Activated CD8-positive, alpha-beta T cell treated with anti-CD3 and anti-CD28 coated beads, Interleukin-2, amount 10 ng/mL, durations not matched to agents 7 days and 5 days (primary cell): ENCODE data around the gene TAF4. TPM values are rescaled to one million over a fixed set of nuclear protein-coding genes. Genes with fewer than 3 reads are reported as not detected.

Source experiments
- ATAC-seq: fragments of 150-1000 bp; cut with Tn5 transposase; one replicate; pipeline ENCODE4 v1.10.0; 2021; ENCODE audit warnings: moderate library complexity
- CTCF ChIA-PET: fragments of 350-600 bp; sonication (Branson Sonifier 250); formaldehyde crosslinking; loops from one replicate; lab custom pipeline; 2021; ENCODE audit warnings: antibody characterized with exemption; lab: Charles Lee
- POLR2A ChIA-PET: fragments of 350-600 bp; sonication (Branson Sonifier 250); formaldehyde crosslinking; loops from one replicate; lab custom pipeline; 2021; ENCODE audit warnings: antibody characterized with exemption; lab: Charles Lee
- DNase-seq: peaks from one replicate; pipeline ENCODE4 v3.0.0-alpha.2; 2020
- H3K27ac Mint-ChIP-seq: one replicate; pipeline ENCODE4 v1.8.0; 2021; ENCODE audit warnings: mild to moderate bottlenecking, mixed read lengths
- H3K27me3 Mint-ChIP-seq: one replicate; pipeline ENCODE4 v1.8.0; 2021; ENCODE audit warnings: low read depth, mixed read lengths
- H3K36me3 Mint-ChIP-seq: one replicate; pipeline ENCODE4 v1.8.0; 2021; ENCODE audit warnings: low read depth, mixed read lengths
- H3K4me1 Mint-ChIP-seq: one replicate; pipeline ENCODE4 v1.8.0; 2021; ENCODE audit warnings: low read depth, mixed read lengths
- H3K4me3 Mint-ChIP-seq: one replicate; pipeline ENCODE4 v1.8.0; 2021; ENCODE audit warnings: mild to moderate bottlenecking, mixed read lengths
- H3K9me3 Mint-ChIP-seq: one replicate; pipeline ENCODE4 v1.8.0; 2022; ENCODE audit warnings: mixed read lengths; ENCODE audit not compliant: insufficient read depth
- total RNA-seq, 2 experiments: library from RNA; stranded (reverse); gene quantifications; one replicate each; pipeline ENCODE4 v1.2.3, GENCODE V29; 2021

The TAF4 gene
- total RNA-seq, 2 experiments from 2014 or later = 24.0 to 24.1 TPM

DNA sequence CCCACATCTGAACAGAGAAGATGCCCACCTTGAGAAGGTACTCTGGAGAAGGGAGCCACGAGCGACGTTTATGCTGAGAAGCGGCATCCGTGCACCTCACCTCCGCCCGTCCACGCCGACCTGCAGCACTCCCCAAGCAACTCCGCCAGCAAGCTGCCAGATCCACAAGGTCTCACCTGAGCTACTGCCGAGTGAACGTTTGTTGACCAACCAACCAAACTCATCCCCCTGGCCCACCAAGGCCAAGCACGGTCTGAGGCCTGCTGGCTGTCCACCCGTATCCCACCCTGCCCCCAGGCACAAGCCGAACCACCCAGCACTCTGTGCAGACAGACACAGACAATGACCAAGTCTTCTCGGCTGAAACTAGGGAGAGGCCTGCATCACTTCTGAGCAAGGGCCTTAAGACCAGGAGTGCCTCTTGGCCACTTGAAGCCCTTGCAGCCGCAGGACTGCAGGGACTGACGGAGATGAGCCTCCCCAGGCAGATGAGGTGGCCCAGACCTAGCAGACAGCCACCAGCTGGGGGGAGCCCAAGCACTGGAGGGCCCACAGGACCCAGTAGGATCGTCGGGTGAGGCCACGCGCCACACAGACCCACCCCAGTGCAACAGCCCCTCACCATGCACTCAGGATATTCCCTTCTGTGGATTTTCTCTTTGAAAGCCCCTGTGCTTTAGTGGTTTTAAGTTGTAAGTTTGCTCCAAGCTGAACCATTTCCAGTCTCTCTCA, 12.1 kb downstream of the TAF4 start:
- CTCF ChIA-PET = no interaction called here
- peaks cover 20% of the 10 kb centered on the region for H3K4me1 Mint-ChIP-seq

DNA sequence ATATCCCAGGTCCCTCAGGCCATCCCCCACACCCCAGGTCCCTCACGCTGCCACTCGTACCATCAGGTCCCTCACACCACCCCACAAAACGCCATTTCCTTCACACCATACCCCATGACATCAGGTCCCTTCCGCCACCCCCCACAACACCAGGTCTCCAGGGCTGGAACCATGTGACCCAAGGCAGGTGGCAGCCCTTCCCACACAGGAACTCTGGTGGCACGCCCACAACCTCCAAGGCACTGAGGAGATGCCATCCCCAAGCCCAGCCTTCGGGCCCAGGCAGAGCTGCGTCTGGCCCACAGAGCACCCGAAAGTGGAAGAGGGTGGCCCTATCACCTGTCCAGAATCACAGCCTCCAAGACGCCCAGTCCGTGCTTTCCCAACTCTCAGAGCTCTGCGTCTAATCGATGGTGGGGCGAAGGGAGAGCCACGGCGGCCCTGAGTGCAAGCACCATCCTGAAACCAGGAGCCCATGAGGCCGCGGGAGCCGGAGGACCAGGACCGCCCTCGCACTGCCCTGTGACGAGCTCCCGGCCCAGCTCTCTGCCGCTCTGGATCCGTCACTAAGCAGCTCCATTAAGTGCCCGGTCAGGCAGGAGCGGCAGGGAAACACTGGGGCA, 12.7 kb downstream of the TAF4 start:
- H3K36me3 Mint-ChIP-seq = peaks cover 2% of the 10 kb centered on the region
- H3K27me3 Mint-ChIP-seq = no peaks in the 10 kb centered on the region
- DNase-seq (no peak), ATAC-seq (no peak)
- POLR2A ChIA-PET = no interaction called here
- CTCF ChIA-PET = no interaction called here
- no peaks in the 10 kb centered on the region for H3K9me3 Mint-ChIP-seq
- H3K4me1 Mint-ChIP-seq = peaks cover 20% of the 10 kb centered on the region
- H3K4me3 Mint-ChIP-seq = no peak overlapping the region
- no peak overlapping the region for H3K27ac Mint-ChIP-seq

More for the DNA sequence above, 12.1 kb downstream of the TAF4 start:
- POLR2A ChIA-PET = no interaction called here
- Mint-ChIP-seq H3K27ac (no peak overlapping the region), H3K36me3 (peaks cover 2% of the 10 kb centered on the region), H3K27me3 (no peaks in the 10 kb centered on the region), H3K9me3 (no peaks in the 10 kb centered on the region), H3K4me3 (no peak overlapping the region)
- no peak for DNase-seq
- no peak for ATAC-seq

DNA sequence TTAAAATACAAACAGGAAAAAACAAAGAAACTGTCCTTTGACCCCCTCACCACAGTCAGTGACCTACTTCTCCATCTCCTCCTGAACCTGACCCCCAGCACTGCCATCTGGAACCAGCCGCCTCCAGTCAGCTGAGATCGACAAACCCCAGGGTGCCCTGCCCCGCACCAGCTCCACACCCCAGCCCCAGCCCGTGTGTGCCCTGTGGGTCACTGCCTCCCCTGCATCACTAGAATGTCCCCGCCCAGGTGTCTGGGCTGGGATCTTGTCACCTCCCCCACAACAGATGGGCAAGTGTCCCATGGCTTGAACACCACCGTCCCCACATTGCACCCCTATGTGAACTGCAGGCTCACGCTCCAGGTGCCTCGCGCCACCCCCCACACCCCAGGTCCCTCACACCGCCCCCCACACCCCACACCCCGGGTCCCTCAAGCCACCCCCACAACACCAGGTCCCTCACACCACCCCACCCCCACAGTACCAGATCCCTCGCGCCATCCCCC, 13.3 kb downstream of the TAF4 start:
- Mint-ChIP-seq H3K4me1 (peaks cover 19% of the 10 kb centered on the region), H3K9me3 (no peaks in the 10 kb centered on the region), H3K36me3 (peaks cover 2% of the 10 kb centered on the region), H3K27me3 (no peaks in the 10 kb centered on the region), H3K4me3 (no peak overlapping the region), H3K27ac (no peak overlapping the region)
- ATAC-seq (no peak), DNase-seq (no peak)
- CTCF ChIA-PET = no interaction called here
- POLR2A ChIA-PET = no interaction called here

DNA sequence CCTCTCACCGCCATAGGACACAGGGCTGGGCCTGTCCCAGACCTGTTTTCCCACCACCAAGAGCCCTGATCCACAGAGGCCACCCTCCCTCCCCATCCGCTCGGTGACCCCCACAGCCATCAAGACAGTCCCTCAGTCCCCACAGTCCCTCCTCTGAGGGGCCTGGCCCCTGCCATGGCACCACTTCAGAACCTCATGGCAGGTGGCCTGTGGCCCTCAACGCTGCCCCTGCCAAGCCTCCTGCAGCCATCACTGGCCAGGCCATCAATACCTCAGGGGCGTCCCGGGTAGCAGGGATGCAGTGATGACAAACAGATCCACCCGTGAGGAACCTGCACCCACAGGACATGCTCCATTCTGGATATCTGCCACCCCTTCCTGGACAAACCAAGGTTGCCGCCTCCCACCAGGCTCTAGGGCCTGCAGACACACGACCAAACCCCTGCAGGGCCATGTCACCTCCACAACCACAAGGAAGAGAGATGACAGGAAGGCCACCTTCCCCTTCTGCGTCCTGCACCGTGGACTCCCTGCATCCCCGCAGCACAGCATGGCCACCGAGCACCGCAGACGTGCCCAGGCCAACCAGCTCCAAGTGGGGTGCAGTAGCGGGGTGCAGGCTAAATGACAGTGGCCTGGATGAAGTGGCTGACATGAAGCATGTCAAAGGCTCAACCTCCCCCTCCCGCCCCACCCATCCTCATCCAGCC, 14.0 kb downstream of the TAF4 start:
- Mint-ChIP-seq H3K4me3 (no peak overlapping the region), H3K27me3 (no peaks in the 10 kb centered on the region), H3K27ac (no peak overlapping the region), H3K9me3 (no peaks in the 10 kb centered on the region), H3K36me3 (peaks cover 2% of the 10 kb centered on the region), H3K4me1 (peaks cover 12% of the 10 kb centered on the region)
- DNase-seq (no peak), ATAC-seq (no peak)
- ChIA-PET CTCF (no interaction called here), POLR2A (no interaction called here)

DNA sequence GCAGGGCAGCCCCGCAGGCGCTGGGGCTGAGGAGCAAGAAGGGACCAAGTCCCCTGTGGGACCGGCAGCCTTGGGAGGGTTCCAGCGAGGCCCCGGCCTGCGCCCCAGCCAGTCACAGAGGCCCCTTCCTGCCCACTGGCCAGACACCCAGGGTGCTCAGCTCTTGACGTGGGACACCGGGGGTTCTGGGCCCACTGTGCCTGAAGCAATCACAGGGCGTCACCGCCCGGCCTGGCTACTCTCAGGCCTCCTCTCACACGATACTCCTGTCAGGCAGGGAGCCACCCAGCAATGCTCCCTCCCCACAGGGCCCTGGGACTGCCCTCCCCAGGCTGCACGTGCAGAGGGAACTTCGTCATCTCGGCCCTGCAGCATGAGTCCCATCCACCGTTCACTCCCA, 14.5 kb downstream of the TAF4 start:
- Mint-ChIP-seq H3K4me1 (peaks cover 10% of the 10 kb centered on the region), H3K27ac (no peak overlapping the region), H3K9me3 (no peaks in the 10 kb centered on the region), H3K4me3 (no peak overlapping the region), H3K27me3 (no peaks in the 10 kb centered on the region), H3K36me3 (no peaks in the 10 kb centered on the region)
- DNase-seq (no peak), ATAC-seq (no peak)
- ChIA-PET POLR2A (no interaction called here), CTCF (no interaction called here)

- ChIA-PET CTCF (no interaction called here), POLR2A (no interaction called here)
- peaks cover 10% of the 10 kb centered on the region for H3K4me1 Mint-ChIP-seq
- ATAC-seq = no peak
- H3K4me3 Mint-ChIP-seq = no peak overlapping the region
- no peaks in the 10 kb centered on the region for H3K36me3 Mint-ChIP-seq
- H3K9me3 Mint-ChIP-seq = no peaks in the 10 kb centered on the region
- no peak overlapping the region for H3K27ac Mint-ChIP-seq
- no peak for DNase-seq
- no peaks in the 10 kb centered on the region for H3K27me3 Mint-ChIP-seq
Observed at GRCh38 chr20:62050166-62051120, 15.2 kb downstream of the TAF4 start.

- peaks cover 10% of the 10 kb centered on the region for H3K4me1 Mint-ChIP-seq
- ATAC-seq (no peak), DNase-seq (no peak)
- no peaks in the 10 kb centered on the region for H3K27me3 Mint-ChIP-seq
- ChIA-PET POLR2A (no interaction called here), CTCF (no interaction called here)
- H3K4me3 Mint-ChIP-seq = no peak overlapping the region
- H3K36me3 Mint-ChIP-seq = no peaks in the 10 kb centered on the region
- no peaks in the 10 kb centered on the region for H3K9me3 Mint-ChIP-seq
- H3K27ac Mint-ChIP-seq = no peak overlapping the region
Observed at GRCh38 chr20:62049342-62050165, 16.1 kb downstream of the TAF4 start.

DNA sequence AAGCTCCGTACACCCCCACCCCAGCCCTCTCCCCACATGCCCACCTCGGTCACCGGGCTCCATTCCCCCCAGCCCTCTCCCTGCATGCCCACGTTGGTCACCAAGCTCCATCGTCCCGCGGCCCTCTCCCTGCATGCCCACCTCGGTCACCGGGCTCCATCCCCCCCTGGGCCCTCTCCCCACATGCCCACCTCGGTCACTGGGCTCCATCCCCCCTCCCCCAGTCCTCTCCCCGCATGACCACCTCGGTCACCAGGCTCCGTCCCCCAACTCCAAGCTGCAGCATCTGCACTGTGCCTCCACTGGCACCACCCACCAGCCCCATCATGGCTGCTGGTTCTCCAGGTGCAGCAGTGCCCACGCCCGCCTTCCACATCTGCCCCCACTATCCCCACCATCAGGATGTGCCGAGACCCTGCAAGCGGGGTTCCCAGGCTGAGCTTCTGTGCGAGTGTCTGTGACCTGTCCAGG, 16.8 kb downstream of the TAF4 start:
- Mint-ChIP-seq H3K36me3 (no peaks in the 10 kb centered on the region), H3K27me3 (no peaks in the 10 kb centered on the region), H3K4me3 (no peak overlapping the region), H3K9me3 (no peaks in the 10 kb centered on the region), H3K27ac (no peak overlapping the region), H3K4me1 (peaks cover 10% of the 10 kb centered on the region)
- ATAC-seq (no peak), DNase-seq (no peak)
- ChIA-PET CTCF (no interaction called here), POLR2A (no interaction called here)

DNA sequence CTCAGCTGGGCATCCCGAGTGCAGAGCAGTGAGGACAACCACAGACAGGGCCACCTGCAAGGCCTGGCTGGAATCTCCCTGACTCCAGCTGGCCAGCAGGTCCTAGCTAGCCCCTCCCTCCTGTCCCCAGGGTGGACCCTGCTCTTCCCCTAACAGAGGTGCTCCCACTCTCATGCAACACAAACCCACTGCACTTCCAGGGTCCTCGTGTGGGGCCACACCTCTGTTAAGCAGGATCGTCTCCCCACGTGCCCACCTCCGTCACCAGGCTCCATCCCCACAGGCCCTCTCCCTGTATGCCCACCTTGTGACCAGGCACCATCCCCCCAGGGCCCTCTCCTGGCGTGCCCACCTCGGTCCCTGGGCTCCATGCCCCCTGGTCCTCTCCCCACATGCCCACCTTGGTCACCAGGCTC, 17.3 kb downstream of the TAF4 start:
- CTCF ChIA-PET = no interaction called here
- H3K27ac Mint-ChIP-seq = no peak overlapping the region
- H3K4me1 Mint-ChIP-seq = peaks cover 10% of the 10 kb centered on the region
- ATAC-seq = no peak
- H3K36me3 Mint-ChIP-seq = no peaks in the 10 kb centered on the region
- DNase-seq = no peak
- no peaks in the 10 kb centered on the region for H3K9me3 Mint-ChIP-seq
- no peak overlapping the region for H3K4me3 Mint-ChIP-seq
- no peaks in the 10 kb centered on the region for H3K27me3 Mint-ChIP-seq
- POLR2A ChIA-PET = no interaction called here

GRCh38 chr20:62047666-62048345, 17.9 kb downstream of the TAF4 start:
- no peak for ATAC-seq
- no peak for DNase-seq
- Mint-ChIP-seq H3K27ac (no peak overlapping the region), H3K4me3 (no peak overlapping the region), H3K4me1 (peaks cover 9% of the 10 kb centered on the region), H3K27me3 (no peaks in the 10 kb centered on the region), H3K9me3 (no peaks in the 10 kb centered on the region), H3K36me3 (no peaks in the 10 kb centered on the region)
- POLR2A ChIA-PET = no interaction called here
- CTCF ChIA-PET = no interaction called here
